NCI-H2107 treated with DMSO at 0.1 percent for 48 hours (cell line): Measurements from ENCODE around the gene SLC25A44.
A peak's percentile ranks its signal among the peaks of the same experiment; 100 is the strongest.

ENCODE experiments used
- DNase-seq: peaks from one replicate; lab custom pipeline; 2025; ENCODE audit not compliant: unreplicated experiment; lab: John Stamatoyannopoulos, UW

SLC25A44 gene

GRCh38 chr1:156193488-156194299 lies at the start of gene SLC25A44:
TSS of gene SLC25A44 (plus strand) at chr1:156194104. CDS start at chr1:156199848, 5,744 bp downstream.
- peak; percentile 99 for DNase-seq

GRCh38 chr1:156144742-156145141 lies 49.2 kb upstream of the SLC25A44 start:
- DNase-seq, result no peak

GRCh38 chr1:156145650-156146019 lies 48.3 kb upstream of the SLC25A44 start:
- no peak for DNase-seq

- peak; percentile 98 for DNase-seq
Measured at GRCh38 chr1:156146020-156146768, 47.7 kb upstream of the SLC25A44 start.

GRCh38 chr1:156146769-156147405 lies 47.0 kb upstream of the SLC25A44 start:
- DNase-seq, result no peak

- no peak for DNase-seq
Measured at GRCh38 chr1:156148216-156148615, 45.7 kb upstream of the SLC25A44 start.

- no peak for DNase-seq
Measured at GRCh38 chr1:156149374-156150332, 44.3 kb upstream of the SLC25A44 start.

- DNase-seq, result no peak
Measured at GRCh38 chr1:156150333-156151011, 43.4 kb upstream of the SLC25A44 start.

GRCh38 chr1:156151093-156151688 lies 42.7 kb upstream of the SLC25A44 start:
- no peak for DNase-seq

- DNase-seq, result no peak
Measured at GRCh38 chr1:156152628-156153027, 41.3 kb upstream of the SLC25A44 start.

- no peak for DNase-seq
Measured at GRCh38 chr1:156153362-156153761, 40.5 kb upstream of the SLC25A44 start, which contains the start of gene SEMA4A. TSS of gene SEMA4A (plus strand) at chr1:156153585. CDS start at chr1:156154579, 994 bp downstream.

GRCh38 chr1:156154317-156154749 lies 39.6 kb upstream of the SLC25A44 start:
- no peak for DNase-seq

- no peak for DNase-seq
Measured at GRCh38 chr1:156155756-156156510, 38.0 kb upstream of the SLC25A44 start.

- DNase-seq, result no peak
Measured at GRCh38 chr1:156157506-156157905, 36.4 kb upstream of the SLC25A44 start.

- DNase-seq, result no peak
Measured at GRCh38 chr1:156157966-156158365, 35.9 kb upstream of the SLC25A44 start.

- no peak for DNase-seq
Measured at GRCh38 chr1:156160000-156160742, 33.7 kb upstream of the SLC25A44 start.

GRCh38 chr1:156160743-156161171 lies 33.1 kb upstream of the SLC25A44 start:
- peak; percentile 29 for DNase-seq

GRCh38 chr1:156162430-156163037 lies 31.4 kb upstream of the SLC25A44 start:
- DNase-seq, result no peak
